Gastrocnemius medialis (tissue), 4 donors: Measurements from ENCODE around the gene PRKACA.

Source experiments
- POLR2A ChIP-seq, 2 donors: fragments of 450-650 bp; IDR thresholded peaks; one replicate each; pipeline ENCODE4 v1.6.1; 2017; ENCODE audit warnings: antibody characterized with exemption in 2 of 2, mild to moderate bottlenecking in 2 of 2, moderate library complexity in 2 of 2
- TF ChIP-seq, protein P1 (sequence below), 5 experiments: fragments of 450-650 bp in 3 of 5; fragments of 200-600 bp in 2 of 5; sonication (generic) in 2 of 5; IDR thresholded peaks in 4 of 5; conservative IDR thresholded peaks in 1 of 5; 1 replicate in 4 of 5; 2 replicates in 1 of 5; pipeline ENCODE4 v1.5.1; 2016 to 2019; ENCODE audit warnings: antibody characterized with exemption in 5 of 5, mild to moderate bottlenecking in 3 of 5, moderate library complexity in 3 of 5

DNA sequence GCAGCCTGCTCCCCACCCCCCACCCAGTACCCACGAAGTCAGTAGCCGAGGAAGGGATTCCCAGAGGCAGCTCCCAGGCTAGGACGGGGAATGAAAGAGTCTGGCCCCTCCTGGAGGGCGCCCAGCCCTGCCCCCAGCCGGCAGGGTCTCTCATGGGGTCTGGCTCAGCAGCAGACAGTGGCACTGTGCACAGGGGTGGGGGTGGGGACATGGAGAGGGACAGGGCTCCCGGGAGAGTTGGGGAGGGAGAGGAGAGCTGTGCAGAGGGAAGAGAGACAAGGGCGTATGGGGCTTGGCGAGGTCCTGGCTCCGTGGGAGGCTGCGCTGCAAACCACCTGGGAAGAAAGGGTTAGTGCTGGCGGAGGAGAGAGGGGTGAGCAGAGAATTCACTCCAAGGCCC lies 46.5 kb upstream of the PRKACA start:
- TF ChIP-seq, protein P1, sequence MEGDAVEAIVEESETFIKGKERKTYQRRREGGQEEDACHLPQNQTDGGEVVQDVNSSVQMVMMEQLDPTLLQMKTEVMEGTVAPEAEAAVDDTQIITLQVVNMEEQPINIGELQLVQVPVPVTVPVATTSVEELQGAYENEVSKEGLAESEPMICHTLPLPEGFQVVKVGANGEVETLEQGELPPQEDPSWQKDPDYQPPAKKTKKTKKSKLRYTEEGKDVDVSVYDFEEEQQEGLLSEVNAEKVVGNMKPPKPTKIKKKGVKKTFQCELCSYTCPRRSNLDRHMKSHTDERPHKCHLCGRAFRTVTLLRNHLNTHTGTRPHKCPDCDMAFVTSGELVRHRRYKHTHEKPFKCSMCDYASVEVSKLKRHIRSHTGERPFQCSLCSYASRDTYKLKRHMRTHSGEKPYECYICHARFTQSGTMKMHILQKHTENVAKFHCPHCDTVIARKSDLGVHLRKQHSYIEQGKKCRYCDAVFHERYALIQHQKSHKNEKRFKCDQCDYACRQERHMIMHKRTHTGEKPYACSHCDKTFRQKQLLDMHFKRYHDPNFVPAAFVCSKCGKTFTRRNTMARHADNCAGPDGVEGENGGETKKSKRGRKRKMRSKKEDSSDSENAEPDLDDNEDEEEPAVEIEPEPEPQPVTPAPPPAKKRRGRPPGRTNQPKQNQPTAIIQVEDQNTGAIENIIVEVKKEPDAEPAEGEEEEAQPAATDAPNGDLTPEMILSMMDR (IDR thresholded peaks at IDR 0.05 in 4 of 5, conservative IDR thresholded peaks at IDR 0.05 in 1 of 5) = no peak
- TF ChIP-seq POLR2A (IDR thresholded peaks at IDR 0.05) = no peak
